WERI-Rb-1 (cell line): ENCODE data around the gene SPESP1.
A peak's percentile ranks its signal among the peaks of the same experiment; 100 is the strongest.

Experiments
- DNase-seq: peaks from one replicate; pipeline ENCODE4 v3.0.0-alpha.2; 2020
- H3K27ac ChIP-seq: fragments of 250-450 bp; sonication (Bioruptor Pico); 2 replicates; pipeline ENCODE4 v1.5.1; 2020; ENCODE audit warnings: mild to moderate bottlenecking, moderate library complexity
- H3K27me3 ChIP-seq: fragments of 250-450 bp; sonication (Bioruptor Pico); 2 replicates; pipeline ENCODE4 v1.5.1; 2021; ENCODE audit warnings: mild to moderate bottlenecking, low read depth, moderate library complexity; ENCODE audit not compliant: insufficient read depth, severe bottlenecking
- H3K36me3 ChIP-seq: fragments of 250-450 bp; sonication (Bioruptor Pico); 2 replicates; pipeline ENCODE4 v1.5.1; 2020; ENCODE audit warnings: mild to moderate bottlenecking, moderate library complexity
- H3K4me3 ChIP-seq: 2 replicates; pipeline ENCODE4 v1.5.1; 2011; ENCODE audit warnings: low read depth, mild to moderate bottlenecking, control low read depth, low read length
- H3K9me3 ChIP-seq: fragments of 250-450 bp; sonication (Bioruptor Pico); 2 replicates; pipeline ENCODE4 v1.5.1; 2021; ENCODE audit warnings: mild to moderate bottlenecking, moderate library complexity; ENCODE audit not compliant: severe bottlenecking
- TF ChIP-seq, protein P1 (sequence below): IDR thresholded peaks from 2 replicates; pipeline ENCODE4 v1.5.1; 2011; ENCODE audit warnings: low read depth, mild to moderate bottlenecking, control low read depth, inconsistent platforms, low read length

The SPESP1 gene

GRCh38 chr15:68989541-68990230 lies 59.4 kb downstream of the SPESP1 start:
- Histone ChIP-seq H3K9me3 (no peaks in the 10 kb centered on the region), H3K27ac (peak overlapping the region; percentile 100), H3K27me3 (no peaks in the 10 kb centered on the region), H3K36me3 (no peaks in the 10 kb centered on the region), H3K4me3 (no peak overlapping the region)
- DNase-seq = no peak
- TF ChIP-seq, protein P1, sequence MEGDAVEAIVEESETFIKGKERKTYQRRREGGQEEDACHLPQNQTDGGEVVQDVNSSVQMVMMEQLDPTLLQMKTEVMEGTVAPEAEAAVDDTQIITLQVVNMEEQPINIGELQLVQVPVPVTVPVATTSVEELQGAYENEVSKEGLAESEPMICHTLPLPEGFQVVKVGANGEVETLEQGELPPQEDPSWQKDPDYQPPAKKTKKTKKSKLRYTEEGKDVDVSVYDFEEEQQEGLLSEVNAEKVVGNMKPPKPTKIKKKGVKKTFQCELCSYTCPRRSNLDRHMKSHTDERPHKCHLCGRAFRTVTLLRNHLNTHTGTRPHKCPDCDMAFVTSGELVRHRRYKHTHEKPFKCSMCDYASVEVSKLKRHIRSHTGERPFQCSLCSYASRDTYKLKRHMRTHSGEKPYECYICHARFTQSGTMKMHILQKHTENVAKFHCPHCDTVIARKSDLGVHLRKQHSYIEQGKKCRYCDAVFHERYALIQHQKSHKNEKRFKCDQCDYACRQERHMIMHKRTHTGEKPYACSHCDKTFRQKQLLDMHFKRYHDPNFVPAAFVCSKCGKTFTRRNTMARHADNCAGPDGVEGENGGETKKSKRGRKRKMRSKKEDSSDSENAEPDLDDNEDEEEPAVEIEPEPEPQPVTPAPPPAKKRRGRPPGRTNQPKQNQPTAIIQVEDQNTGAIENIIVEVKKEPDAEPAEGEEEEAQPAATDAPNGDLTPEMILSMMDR = no peak

GRCh38 chr15:68990231-68990991 lies 60.1 kb downstream of the SPESP1 start:
- Histone ChIP-seq H3K9me3 (no peaks in the 10 kb centered on the region), H3K27me3 (no peaks in the 10 kb centered on the region), H3K4me3 (peak overlapping the region; percentile 6; the same call in 1 of the 2 replicates), H3K27ac (peak overlapping the region; percentile 100), H3K36me3 (no peaks in the 10 kb centered on the region)
- DNase-seq = peak; percentile 89
- TF ChIP-seq, protein P1 = no peak

DNA sequence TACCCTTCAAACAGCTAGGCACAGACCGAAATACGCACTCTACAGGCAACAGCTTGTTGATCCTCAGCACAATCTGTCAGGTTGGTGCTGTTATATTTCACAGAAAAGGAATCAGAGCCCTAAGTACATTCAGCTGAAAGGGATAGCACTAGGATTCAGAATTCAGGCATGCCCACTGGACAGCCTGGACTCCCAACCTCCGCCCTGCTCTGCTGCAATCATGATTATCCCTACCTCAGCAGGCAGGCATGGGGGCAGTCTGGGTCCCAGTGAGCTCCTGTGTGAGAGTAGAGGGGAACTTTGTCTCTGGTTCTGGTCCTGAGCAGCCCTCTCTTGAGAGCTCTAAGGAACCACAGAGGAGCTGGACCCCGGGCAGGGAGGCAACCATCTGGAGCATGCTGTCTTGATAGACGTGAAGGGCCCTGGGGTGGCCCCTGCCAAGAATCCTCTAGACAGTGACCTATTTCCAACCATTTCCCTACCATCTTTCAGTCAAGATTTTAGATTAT lies 60.7 kb downstream of the SPESP1 start:
- Histone ChIP-seq H3K9me3 (no peaks in the 10 kb centered on the region), H3K27me3 (no peaks in the 10 kb centered on the region), H3K27ac (peak overlapping the region; percentile 100), H3K36me3 (no peaks in the 10 kb centered on the region), H3K4me3 (peak overlapping the region; percentile 30)
- peak; percentile 89 for DNase-seq
- TF ChIP-seq, protein P1 = no peak

DNA sequence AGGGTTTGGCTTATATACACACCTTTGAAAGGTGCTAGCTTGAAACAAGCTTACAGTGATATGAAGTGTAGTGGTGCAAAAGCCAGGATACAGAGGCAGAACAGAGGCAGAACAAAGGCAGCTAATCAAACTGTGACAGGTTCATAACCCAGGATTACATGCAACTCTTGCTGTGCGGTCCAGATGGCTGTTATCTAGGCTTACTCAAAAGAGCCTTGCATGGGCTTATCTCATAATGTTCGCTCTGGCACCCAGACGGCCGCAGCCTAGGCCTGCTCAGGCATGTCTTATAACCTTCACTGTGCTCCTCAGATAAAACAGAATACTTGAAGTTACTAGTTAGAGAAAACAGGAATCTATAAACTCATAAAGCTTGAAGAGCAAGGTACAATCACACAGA lies 61.4 kb downstream of the SPESP1 start:
- Histone ChIP-seq H3K36me3 (no peaks in the 10 kb centered on the region), H3K4me3 (peak overlapping the region; percentile 30), H3K27ac (peak overlapping the region; percentile 100), H3K9me3 (no peaks in the 10 kb centered on the region), H3K27me3 (no peaks in the 10 kb centered on the region)
- TF ChIP-seq, protein P1 = no peak
- peak; percentile 92 for DNase-seq

DNA sequence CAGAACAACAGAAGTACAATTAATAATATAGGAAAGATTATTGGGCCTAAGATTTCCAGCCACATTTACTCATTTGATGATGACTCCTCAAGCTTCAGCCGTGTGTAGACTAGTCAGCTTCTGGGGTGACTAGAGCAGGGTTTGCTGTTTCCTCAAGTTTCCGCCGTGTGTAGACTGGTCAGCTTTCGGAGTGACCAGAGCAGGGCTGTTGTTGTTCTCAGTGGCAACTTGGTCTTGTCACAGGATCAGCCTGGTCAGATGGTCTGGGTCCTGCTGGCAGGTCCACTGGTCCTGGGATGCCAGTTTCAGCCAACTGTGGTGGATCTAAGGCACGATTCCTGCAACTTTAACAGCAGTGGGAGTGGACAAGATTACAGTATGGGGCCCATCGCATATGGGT lies 62.4 kb downstream of the SPESP1 start:
- no peak for DNase-seq
- H3K36me3 ChIP-seq = no peaks in the 10 kb centered on the region
- no peaks in the 10 kb centered on the region for H3K9me3 ChIP-seq
- H3K27ac ChIP-seq = peak overlapping the region; percentile 100
- H3K27me3 ChIP-seq = no peaks in the 10 kb centered on the region
- TF ChIP-seq, protein P1 = no peak
- H3K4me3 ChIP-seq = no peak overlapping the region
